ENCODE data around the gene RASD2.
"Not testable (repeated sequence)": the region's sequence is repeated elsewhere in the genome, so short reads cannot be mapped to it uniquely, and the experiment has no call there.

Gene RASD2

DNA sequence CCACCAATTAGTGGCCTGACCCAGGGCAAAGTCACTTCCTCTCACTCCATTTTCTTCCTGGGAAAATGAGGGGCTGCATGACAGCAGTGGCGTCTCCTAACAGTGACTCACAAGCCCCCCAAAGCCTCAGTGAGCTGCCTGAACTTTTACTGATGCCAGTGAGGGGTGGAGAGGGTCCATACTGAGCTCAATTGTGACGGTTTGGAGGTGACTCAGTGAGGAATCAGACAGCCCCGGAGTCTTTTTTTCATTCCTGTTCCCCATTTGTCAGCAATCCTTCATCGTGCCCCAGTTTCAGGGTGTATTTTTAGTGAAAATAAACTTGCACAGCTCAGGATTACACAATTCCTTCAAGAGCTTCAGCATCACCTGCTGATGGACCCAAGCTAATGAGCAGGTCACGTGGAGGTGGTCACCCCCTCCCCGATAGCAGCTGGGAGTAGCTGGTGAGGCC is 30.1 kb upstream of the RASD2 start:
- Histone ChIP-seq H3K9ac (ENCODE audit: low read depth, low read length) (no peak overlapping the region), H3K36me3 (ENCODE audit: insufficient read depth, low read length) (no peaks in the 10 kb centered on the region), H3K4me1 (ENCODE audit: insufficient read depth, low read length) (peaks cover 3% of the 10 kb centered on the region; the same call in 1 of the 2 replicates), H3K9me3 (ENCODE audit: control insufficient read depth, insufficient read depth, low read length) (no peaks in the 10 kb centered on the region)

DNA sequence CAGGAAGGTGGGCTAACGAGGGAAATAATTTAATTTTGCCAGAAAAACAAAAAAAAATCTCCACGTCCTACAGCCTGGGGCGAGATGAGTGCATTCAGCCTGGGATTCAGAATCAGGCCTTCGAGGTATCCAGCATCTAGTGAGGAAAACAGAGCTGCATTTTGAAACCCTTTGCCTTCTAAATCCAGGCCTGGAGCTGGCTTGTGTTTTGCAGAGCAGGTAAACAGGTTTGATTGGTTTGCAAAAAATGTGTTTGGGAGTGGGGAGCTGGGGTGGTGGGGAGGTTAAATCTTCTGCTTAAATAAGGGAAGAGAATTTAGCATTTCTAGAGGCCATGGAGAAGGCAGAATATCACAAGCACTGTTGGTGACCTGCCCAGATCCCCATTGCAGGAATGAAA is 29.7 kb upstream of the RASD2 start:
- Histone ChIP-seq H3K9ac (ENCODE audit: low read depth, low read length) (no peak overlapping the region), H3K4me1 (ENCODE audit: insufficient read depth, low read length) (peaks cover 3% of the 10 kb centered on the region; the same call in 1 of the 2 replicates)

DNA sequence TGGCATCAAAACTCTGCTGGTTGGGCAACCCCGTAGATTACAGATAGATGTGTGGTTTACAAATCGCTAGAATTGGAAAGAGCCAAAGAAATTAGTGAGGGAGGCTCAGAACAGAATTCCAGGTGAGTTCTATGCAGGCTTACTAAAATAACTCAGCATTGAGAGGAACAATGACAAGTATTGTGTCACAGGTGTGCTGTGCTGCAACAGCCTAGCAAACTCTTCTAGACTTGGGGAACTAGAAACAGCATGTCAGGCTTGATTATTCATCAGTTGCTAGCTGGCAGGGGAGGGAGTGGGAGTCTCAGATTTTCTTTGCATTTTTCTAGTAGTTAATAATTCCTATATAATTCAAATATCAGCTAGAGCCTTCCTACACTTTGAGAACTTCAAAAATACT is 26.3 kb upstream of the RASD2 start:
- Histone ChIP-seq H3K9me3 (ENCODE audit: control insufficient read depth, insufficient read depth, low read length) (no peaks in the 10 kb centered on the region), H3K36me3 (ENCODE audit: insufficient read depth, low read length) (no peaks in the 10 kb centered on the region), H3K4me1 (ENCODE audit: insufficient read depth, low read length) (peaks cover 10% of the 10 kb centered on the region), H3K9ac (ENCODE audit: low read depth, low read length) (no peak overlapping the region)

More for the DNA sequence above, 29.7 kb upstream of the RASD2 start:
- Histone ChIP-seq H3K9me3 (ENCODE audit: control insufficient read depth, insufficient read depth, low read length) (no peaks in the 10 kb centered on the region), H3K36me3 (ENCODE audit: insufficient read depth, low read length) (no peaks in the 10 kb centered on the region)

DNA sequence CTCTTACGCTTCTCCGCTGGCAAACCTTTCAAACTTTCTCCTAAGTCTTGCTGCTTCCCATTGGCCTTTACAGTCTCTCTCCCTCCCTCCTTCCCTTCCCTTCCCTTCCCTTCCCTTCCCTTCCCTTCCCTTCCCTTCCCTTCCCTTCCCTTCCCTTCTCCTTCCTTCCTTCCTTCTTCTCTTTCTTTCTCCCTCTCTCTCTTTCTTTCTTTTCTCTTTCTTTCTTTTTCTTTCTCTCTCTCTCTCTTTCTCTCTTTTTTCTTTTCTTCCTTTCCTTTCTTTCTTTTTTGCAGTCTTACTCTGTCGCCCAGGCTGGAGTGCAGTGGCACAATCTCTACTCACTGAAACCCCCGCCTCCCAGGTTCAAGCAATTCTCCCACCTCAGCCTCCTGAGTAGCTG is 24.7 kb upstream of the RASD2 start:
- H3K36me3 ChIP-seq (ENCODE audit: insufficient read depth, low read length); H3K9me3 ChIP-seq (ENCODE audit: control insufficient read depth, insufficient read depth, low read length); H3K9ac ChIP-seq (ENCODE audit: low read depth, low read length); H3K4me1 ChIP-seq (ENCODE audit: insufficient read depth, low read length): not testable (repeated sequence)

DNA sequence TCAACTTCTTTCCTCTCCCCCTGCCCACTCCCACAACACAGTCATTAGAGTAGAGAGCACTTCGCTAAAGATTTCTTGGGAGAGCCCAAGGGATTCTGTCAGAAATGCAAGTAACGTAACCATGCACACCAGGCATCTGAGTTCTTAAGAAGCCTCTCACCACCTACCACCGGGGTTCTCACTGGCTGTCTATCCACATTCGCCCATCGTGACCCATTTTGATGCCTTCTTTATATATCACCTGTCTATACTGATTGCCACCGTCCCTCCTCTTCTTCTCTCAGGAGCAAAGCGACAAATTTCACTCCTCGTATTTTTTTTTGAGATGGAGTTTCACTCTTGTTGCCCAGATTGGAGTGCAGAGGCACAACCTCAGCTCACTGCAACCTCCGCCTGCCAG is 23.9 kb upstream of the RASD2 start:
- no peaks in the 10 kb centered on the region for H3K36me3 ChIP-seq (ENCODE audit: insufficient read depth, low read length)
- H3K4me1 ChIP-seq (ENCODE audit: insufficient read depth, low read length) = peaks cover 7% of the 10 kb centered on the region; the same call in 1 of the 2 replicates
- no peak overlapping the region for H3K9ac ChIP-seq (ENCODE audit: low read depth, low read length)
- H3K9me3 ChIP-seq (ENCODE audit: control insufficient read depth, insufficient read depth, low read length) = no peaks in the 10 kb centered on the region

DNA sequence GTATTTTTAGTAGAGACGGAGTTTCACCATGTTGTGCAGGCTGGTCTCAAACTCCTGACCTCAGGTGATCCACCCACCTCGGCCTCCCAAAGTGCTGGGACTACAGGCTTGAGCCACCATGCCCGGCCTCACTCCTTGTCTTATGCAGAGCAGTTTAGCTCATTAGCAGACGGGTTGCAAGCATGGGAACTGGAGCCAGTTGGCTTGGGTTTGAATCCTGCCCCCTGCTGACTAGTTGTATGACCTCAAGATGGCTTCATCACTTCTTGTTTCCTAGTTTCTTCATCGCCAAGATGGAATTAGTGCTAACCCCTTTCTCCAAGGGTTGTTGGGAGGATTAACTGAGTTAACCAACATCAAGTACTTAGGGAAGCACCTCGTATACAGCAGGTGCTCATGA is 23.4 kb upstream of the RASD2 start:
- Histone ChIP-seq H3K36me3 (ENCODE audit: insufficient read depth, low read length) (no peaks in the 10 kb centered on the region), H3K9me3 (ENCODE audit: control insufficient read depth, insufficient read depth, low read length) (no peaks in the 10 kb centered on the region), H3K4me1 (ENCODE audit: insufficient read depth, low read length) (peaks cover 7% of the 10 kb centered on the region; the same call in 1 of the 2 replicates), H3K9ac (ENCODE audit: low read depth, low read length) (no peak overlapping the region)

DNA sequence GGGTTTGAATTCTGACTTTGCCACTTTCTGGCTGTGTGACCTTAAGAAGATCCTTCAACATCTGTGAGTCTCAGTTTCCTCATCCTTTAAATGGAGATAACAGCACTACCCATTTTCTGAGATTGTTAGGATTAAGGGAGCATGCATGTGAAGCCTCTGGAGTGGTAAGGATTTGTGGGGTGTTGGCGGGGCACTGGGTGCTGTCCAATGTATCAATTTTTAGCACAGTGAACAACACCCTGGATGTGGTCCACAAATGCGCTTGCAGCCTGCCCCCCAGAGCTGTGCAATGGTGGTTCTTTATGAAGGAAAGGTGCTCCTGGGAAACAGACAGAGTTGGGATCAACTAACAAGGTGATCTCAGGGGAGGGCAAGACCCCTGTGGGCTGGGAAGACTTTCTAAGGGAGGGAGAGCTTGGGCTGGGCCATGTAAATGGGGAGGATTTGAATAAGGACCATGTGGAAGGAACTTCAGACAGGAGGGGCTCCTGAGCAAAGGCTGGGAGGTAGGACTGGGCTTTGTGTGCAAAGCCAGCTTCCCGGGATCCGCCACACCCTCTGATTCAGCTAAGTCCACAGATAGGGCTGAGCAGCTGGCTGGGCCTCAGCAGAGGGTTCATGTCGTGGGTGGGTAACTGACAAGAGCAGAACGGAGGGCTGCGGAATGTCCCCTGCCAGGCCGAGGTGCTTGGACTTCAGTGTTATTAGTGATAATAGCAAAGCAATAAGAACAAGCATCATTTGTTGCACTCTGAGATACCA is 22.7 kb upstream of the RASD2 start:
- peaks cover 7% of the 10 kb centered on the region; the same call in 1 of the 2 replicates for H3K4me1 ChIP-seq (ENCODE audit: insufficient read depth, low read length)
- H3K9ac ChIP-seq (ENCODE audit: low read depth, low read length) = no peak overlapping the region
- no peaks in the 10 kb centered on the region for H3K9me3 ChIP-seq (ENCODE audit: control insufficient read depth, insufficient read depth, low read length)
- H3K36me3 ChIP-seq (ENCODE audit: insufficient read depth, low read length) = no peaks in the 10 kb centered on the region

DNA sequence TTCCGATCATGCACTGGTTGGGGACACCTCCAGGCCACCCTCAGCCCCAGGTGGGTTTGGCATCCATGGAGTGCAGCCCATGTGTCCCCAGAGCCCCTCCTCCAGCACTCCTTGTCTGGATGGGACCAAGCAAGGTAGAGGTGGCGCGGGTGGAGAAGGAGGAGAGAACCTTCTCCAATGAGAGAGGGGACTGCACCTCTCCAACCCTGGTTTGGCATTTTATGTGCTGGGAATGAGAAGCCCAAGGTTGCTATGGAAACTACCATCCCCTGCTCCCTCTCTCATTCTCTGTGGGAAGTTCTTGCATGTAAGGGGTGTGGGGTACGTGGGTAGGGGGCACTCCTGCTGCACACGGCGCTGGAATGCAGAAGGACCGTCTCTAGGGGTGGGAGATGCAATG is 21.8 kb upstream of the RASD2 start:
- Histone ChIP-seq H3K9ac (ENCODE audit: low read depth, low read length) (no peak overlapping the region), H3K4me1 (ENCODE audit: insufficient read depth, low read length) (peaks cover 7% of the 10 kb centered on the region; the same call in 1 of the 2 replicates), H3K36me3 (ENCODE audit: insufficient read depth, low read length) (no peaks in the 10 kb centered on the region), H3K9me3 (ENCODE audit: control insufficient read depth, insufficient read depth, low read length) (no peaks in the 10 kb centered on the region)

DNA sequence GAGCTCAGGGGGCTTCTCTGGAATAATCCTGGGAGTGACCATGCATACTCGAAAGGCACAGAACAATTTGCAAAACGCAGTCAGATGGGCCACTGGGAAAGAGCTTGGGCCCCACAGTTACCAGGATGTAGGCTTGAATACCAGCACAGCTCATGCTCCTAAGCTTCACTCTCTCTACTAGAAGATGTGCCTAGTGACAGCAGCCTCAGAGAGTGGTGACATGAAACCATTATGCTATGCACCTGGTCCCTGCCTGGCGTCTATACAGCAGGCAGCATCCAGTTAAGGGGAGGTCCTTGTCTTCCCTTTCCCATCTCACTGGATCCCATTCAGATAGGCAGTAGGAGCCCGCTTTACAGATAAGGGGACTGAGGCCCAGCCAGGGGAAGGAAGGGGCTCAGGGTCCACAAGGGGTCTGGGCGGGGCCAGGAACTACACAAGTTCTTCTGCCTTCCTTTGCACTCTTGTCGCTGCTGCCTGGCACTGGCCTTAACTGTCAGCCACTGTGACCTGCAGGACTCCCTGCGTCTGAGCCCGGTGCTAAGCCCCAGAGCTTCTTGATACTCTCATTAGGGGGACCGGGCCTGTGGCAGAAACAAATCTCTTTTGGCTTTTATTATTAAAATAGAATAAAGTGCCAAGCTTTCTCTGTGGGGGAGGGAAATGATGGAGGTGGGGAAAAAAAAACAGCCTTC is 21.2 kb upstream of the RASD2 start:
- Histone ChIP-seq H3K9me3 (ENCODE audit: control insufficient read depth, insufficient read depth, low read length) (no peaks in the 10 kb centered on the region), H3K4me1 (ENCODE audit: insufficient read depth, low read length) (peaks cover 7% of the 10 kb centered on the region; the same call in 1 of the 2 replicates), H3K36me3 (ENCODE audit: insufficient read depth, low read length) (no peaks in the 10 kb centered on the region), H3K9ac (ENCODE audit: low read depth, low read length) (no peak overlapping the region)

DNA sequence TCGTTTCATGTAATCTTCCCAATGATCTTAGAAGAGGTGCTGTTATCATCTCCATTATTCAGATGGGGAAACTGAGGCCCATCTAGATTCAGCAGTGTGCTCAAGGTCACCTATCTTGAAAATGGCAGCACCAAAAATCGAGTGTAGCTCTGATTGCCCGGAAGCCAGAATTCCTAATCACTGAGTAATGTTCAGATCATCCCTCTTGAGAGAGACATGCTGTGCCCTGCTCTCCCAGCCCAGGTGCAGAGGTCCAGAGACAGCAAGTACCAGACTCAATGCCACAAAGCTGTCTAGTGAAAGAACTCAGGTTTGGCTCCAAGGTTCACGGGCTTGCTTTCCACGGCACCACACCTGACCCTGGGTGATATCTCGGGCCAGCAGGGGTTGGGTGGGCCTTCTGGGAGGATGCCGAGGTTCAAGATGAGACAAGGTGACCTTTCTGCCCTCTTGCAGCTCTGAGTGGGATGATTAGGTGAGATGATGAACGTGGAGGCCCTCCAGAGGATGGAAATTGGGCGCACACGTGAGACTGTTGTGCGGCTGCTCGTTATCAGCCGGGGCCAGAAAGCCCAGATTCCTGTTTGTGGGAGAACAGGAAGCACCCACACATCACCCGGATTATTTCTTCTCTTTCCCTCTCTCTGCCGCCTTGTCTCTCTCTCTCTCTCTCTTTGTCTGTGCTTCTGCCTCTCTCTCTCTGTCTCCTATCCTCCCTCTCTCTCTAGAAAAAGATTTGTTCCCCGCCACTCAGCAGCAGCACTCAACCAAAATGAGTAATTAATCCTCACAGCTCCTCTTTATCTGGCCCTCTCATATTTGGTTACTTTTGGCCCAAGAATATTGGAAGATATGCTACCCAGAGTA is 19.0 kb upstream of the RASD2 start:
- H3K4me1 ChIP-seq (ENCODE audit: insufficient read depth, low read length) = peaks cover 7% of the 10 kb centered on the region; the same call in 1 of the 2 replicates
- no peak overlapping the region for H3K9ac ChIP-seq (ENCODE audit: low read depth, low read length)
- H3K36me3 ChIP-seq (ENCODE audit: insufficient read depth, low read length) = no peaks in the 10 kb centered on the region
- H3K9me3 ChIP-seq (ENCODE audit: control insufficient read depth, insufficient read depth, low read length) = no peaks in the 10 kb centered on the region

DNA sequence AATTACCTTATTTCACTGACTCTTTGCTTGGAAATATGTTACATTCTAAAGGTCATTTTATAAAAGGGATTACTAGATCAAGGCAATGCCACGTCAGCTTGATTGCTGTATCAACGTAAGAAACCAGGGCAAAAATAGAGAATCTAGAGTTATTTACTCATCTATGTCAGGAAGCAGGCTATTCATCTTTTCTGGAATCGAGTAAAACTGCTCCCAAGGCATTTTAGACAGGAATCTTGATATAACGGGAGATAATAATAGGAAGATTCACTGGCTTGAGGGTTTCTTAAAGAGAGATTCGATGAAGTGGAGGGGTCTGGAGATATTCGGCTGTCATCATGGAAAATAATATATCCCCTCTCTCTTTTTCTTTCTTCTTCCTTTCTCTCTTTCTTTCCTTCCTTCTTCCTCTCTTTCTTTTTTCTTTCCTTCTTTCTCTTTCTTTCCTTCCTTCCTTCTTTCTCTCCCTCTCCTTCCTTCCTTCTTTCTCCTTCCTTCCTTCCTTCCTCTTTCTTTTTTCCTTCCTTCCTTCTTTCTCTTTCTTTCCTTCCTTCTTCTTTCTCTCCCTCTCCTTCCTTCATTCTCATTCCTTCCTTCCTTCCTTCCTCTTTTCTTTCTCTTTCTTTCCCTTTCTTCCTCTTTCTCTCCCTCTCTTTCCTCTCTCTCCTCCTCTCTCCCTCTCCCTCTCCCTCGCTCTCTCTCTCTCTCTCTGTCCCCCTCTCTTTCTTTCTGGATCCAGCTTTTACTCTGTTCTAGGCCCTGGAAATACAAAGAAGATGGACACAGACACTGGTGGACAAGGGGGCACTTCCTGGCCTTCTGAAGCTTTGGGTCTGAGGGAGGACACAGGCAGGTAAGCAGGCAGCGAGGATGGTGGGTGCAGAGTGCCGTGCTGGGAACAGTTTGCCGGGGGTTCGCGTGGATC is 18.1 kb upstream of the RASD2 start:
- Histone ChIP-seq H3K9me3 (ENCODE audit: control insufficient read depth, insufficient read depth, low read length) (no peaks in the 10 kb centered on the region), H3K9ac (ENCODE audit: low read depth, low read length) (no peak overlapping the region), H3K4me1 (ENCODE audit: insufficient read depth, low read length) (peaks cover 7% of the 10 kb centered on the region; the same call in 1 of the 2 replicates), H3K36me3 (ENCODE audit: insufficient read depth, low read length) (no peaks in the 10 kb centered on the region)

DNA sequence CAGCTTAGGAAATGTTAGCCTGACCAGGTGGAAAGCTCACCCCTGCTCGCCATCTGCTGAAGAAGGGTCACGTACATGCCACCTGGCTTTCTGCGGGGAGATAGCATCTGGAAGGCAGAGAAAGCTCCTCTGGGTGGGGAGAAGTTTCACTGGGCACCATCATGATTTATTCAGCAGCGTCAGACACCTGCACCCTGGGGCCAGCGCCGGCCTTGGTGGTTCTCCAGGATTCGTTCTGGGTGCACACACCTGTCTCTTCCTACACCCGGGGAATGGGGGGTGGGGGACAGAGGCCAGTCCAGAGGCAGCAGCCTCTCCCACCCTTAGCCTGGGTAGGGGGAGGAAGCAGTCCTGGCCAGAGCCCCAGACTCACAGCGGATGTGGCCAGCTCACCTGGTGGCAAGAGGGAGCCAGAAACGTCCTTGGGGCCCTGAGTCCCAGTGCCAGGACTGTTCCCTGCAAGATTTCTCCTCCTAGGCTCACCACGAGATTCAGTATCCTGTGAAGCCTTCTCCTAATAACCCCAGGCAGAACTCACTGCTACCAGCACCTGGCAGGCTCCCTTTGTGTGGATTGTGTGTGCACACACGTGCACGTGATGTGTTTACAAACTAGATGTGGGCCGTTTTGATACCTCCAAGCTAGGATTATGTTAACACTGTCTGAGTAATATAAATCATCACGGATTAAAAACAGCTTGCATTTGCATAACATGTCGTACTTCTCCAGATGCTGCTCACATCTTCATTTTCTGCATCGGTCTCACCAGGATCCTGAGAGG is 17.3 kb upstream of the RASD2 start:
- Histone ChIP-seq H3K9me3 (ENCODE audit: control insufficient read depth, insufficient read depth, low read length) (no peaks in the 10 kb centered on the region), H3K9ac (ENCODE audit: low read depth, low read length) (no peak overlapping the region), H3K4me1 (ENCODE audit: insufficient read depth, low read length) (peaks cover 3% of the 10 kb centered on the region; the same call in 1 of the 2 replicates), H3K36me3 (ENCODE audit: insufficient read depth, low read length) (no peaks in the 10 kb centered on the region)

Data from ES-I3 (cell line).